CD4-positive, alpha-beta T cell (primary cell): Measurements from ENCODE around the gene PRICKLE2. TPM values are rescaled to one million over a fixed set of nuclear protein-coding genes. Genes with fewer than 3 reads are reported as not detected.

ENCODE experiments used
- ATAC-seq: fragments of 200-7000 bp; cut with Tn5 transposase; one replicate; pipeline ENCODE4 v1.10.0; 2022; ENCODE audit warnings: mild to moderate bottlenecking; ENCODE audit not compliant: poor library complexity
- CTCF ChIA-PET: fragments of 350-600 bp; sonication (Branson Sonifier 250); formaldehyde crosslinking; loops from one replicate; lab custom pipeline; 2021; ENCODE audit warnings: antibody characterized with exemption, inconsistent platforms; lab: Charles Lee
- POLR2A ChIA-PET: fragments of 350-600 bp; sonication (Branson Sonifier 250); formaldehyde crosslinking; loops from one replicate; lab custom pipeline; 2021; ENCODE audit warnings: antibody characterized with exemption, inconsistent platforms; lab: Charles Lee
- DNase-seq, 14 experiments: peaks; one replicate each; pipeline ENCODE4 v3.0.0-alpha.2; 2013 to 2020; ENCODE audit warnings: mixed read lengths in 2 of 14
- H3K27ac ChIP-seq, 2 donors: one replicate each; pipeline versions ENCODE4 v1.5.1 to v1.7.0; 2013; ENCODE audit warnings: low read length in 2 of 2, low read depth in 1 of 2, mild to moderate bottlenecking in 1 of 2
- H3K27me3 ChIP-seq, 2 experiments: 1 replicate in 1 of 2; 2 replicates in 1 of 2; pipeline versions ENCODE4 v1.6.1 to v1.7.0; 2013; ENCODE audit warnings: low read length in 2 of 2, control low read depth in 1 of 2, mild to moderate bottlenecking in 1 of 2, moderate library complexity in 1 of 2; ENCODE audit not compliant: insufficient read depth in 2 of 2, control insufficient read depth in 1 of 2
- H3K36me3 ChIP-seq: one replicate; pipeline ENCODE4 v1.6.1; 2013; ENCODE audit warnings: low read length, control low read depth; ENCODE audit not compliant: insufficient read depth
- H3K4me1 ChIP-seq: one replicate; pipeline ENCODE4 v1.6.1; 2013; ENCODE audit warnings: low read length, control low read depth; ENCODE audit not compliant: insufficient read depth
- H3K4me3 ChIP-seq: one replicate; pipeline ENCODE4 v1.5.1; 2013; ENCODE audit warnings: mild to moderate bottlenecking, low read length, moderate library complexity
- H3K9me3 ChIP-seq, 2 experiments: 1 replicate in 1 of 2; 2 replicates in 1 of 2; pipeline versions ENCODE4 v1.6.1 to v1.7.0; 2013; ENCODE audit warnings: low read length in 2 of 2, mild to moderate bottlenecking in 2 of 2, control low read depth in 1 of 2, moderate library complexity in 1 of 2; ENCODE audit not compliant: control insufficient read depth in 1 of 2, insufficient read depth in 1 of 2
- H3K27ac Mint-ChIP-seq: one replicate; pipeline ENCODE4 v1.8.0; 2020; ENCODE audit warnings: mixed read lengths
- H3K27me3 Mint-ChIP-seq: one replicate; pipeline ENCODE4 v1.8.0; 2021; ENCODE audit warnings: mixed read lengths
- H3K36me3 Mint-ChIP-seq: one replicate; pipeline ENCODE4 v1.8.0; 2021; ENCODE audit warnings: low read depth, mixed read lengths
- H3K4me1 Mint-ChIP-seq: one replicate; pipeline ENCODE4 v1.8.0; 2021; ENCODE audit warnings: low read depth, mixed read lengths
- H3K4me3 Mint-ChIP-seq: one replicate; pipeline ENCODE4 v1.8.0; 2020; ENCODE audit warnings: mild to moderate bottlenecking, mixed read lengths
- H3K9me3 Mint-ChIP-seq: one replicate; pipeline ENCODE4 v1.8.0; 2020; ENCODE audit warnings: mixed read lengths
- CTCF ChIP-seq: fragments of 200-600 bp; IDR thresholded peaks from one replicate; pipeline ENCODE4 v1.8.0; 2022; ENCODE audit warnings: antibody characterized with exemption, mild to moderate bottlenecking
- intact Hi-C, 2 experiments: fragments of 100-400 bp; cut with DNase I in 1 of 2; cut with micrococcal nuclease in 1 of 2; formaldehyde crosslinking; loops; one replicate each; pipeline versions ENCODE4 v1.15.1 to v1.9.0; 2023 to 2025; cut with DNase I, micrococcal nuclease
- total RNA-seq, 174 experiments: library from RNA in 2 of 174; stranded (reverse) in 2 of 174; gene quantifications; one replicate each; pipeline ENCODE4 v1.2.3 and lab custom pipeline; 2021 to 2026

PRICKLE2 gene
- total RNA-seq, 2 experiments from 2014 or later, result not detected

- Mint-ChIP-seq H3K4me1 (no peaks in the 10 kb centered on the region), H3K36me3 (no peaks in the 10 kb centered on the region), H3K4me3 (no peak overlapping the region), H3K27me3 (peaks cover 19% of the 10 kb centered on the region), H3K27ac (no peak overlapping the region), H3K9me3 (no peaks in the 10 kb centered on the region)
- Histone ChIP-seq H3K27me3 (no peaks in the 10 kb centered on the region), H3K36me3 (no peaks in the 10 kb centered on the region), H3K27ac (no peak overlapping the region), H3K4me3 (no peak overlapping the region), H3K9me3 (peaks cover 0 to 4% of the 10 kb centered on the region in 2 experiments), H3K4me1 (no peaks in the 10 kb centered on the region)
- ChIA-PET POLR2A (no interaction called here), CTCF (no interaction called here)
- intact Hi-C loops, result no loop called here
- ATAC-seq (no peak), DNase-seq (no peak)
- no peak for TF ChIP-seq CTCF
Measured at GRCh38 chr3:64257100-64257755, 32.0 kb upstream of the PRICKLE2 start.

GRCh38 chr3:64255741-64256340, 30.6 kb upstream of the PRICKLE2 start:
- no peaks in the 10 kb centered on the region for H3K4me1 ChIP-seq
- H3K9me3 ChIP-seq, result peaks cover 0 to 4% of the 10 kb centered on the region in 2 experiments
- no peaks in the 10 kb centered on the region for H3K27me3 ChIP-seq
- TF ChIP-seq CTCF, result no peak
- ChIA-PET POLR2A (no interaction called here), CTCF (no interaction called here)
- Mint-ChIP-seq H3K27me3 (peaks cover 7% of the 10 kb centered on the region), H3K4me3 (no peak overlapping the region), H3K4me1 (no peaks in the 10 kb centered on the region), H3K27ac (no peak overlapping the region), H3K9me3 (no peaks in the 10 kb centered on the region), H3K36me3 (no peaks in the 10 kb centered on the region)
- H3K4me3 ChIP-seq, result no peak overlapping the region
- DNase-seq (no peak), ATAC-seq (no peak)
- intact Hi-C loops, result no loop called here
- no peaks in the 10 kb centered on the region for H3K36me3 ChIP-seq
- H3K27ac ChIP-seq, result no peak overlapping the region

- no peak overlapping the region for H3K27ac Mint-ChIP-seq
- Histone ChIP-seq H3K4me3 (no peak overlapping the region), H3K36me3 (no peaks in the 10 kb centered on the region), H3K27me3 (no peaks in the 10 kb centered on the region), H3K27ac (no peak overlapping the region), H3K9me3 (peaks cover 0 to 4% of the 10 kb centered on the region in 2 experiments), H3K4me1 (no peaks in the 10 kb centered on the region)
- H3K4me1 Mint-ChIP-seq, result no peaks in the 10 kb centered on the region
- no peak for ATAC-seq
- DNase-seq, result no peak
- peaks cover 10% of the 10 kb centered on the region for H3K27me3 Mint-ChIP-seq
- no peaks in the 10 kb centered on the region for H3K36me3 Mint-ChIP-seq
- H3K4me3 Mint-ChIP-seq, result no peak overlapping the region
- CTCF ChIA-PET, result no interaction called here
- intact Hi-C loops, result no loop called here
- POLR2A ChIA-PET, result no interaction called here
- no peak for TF ChIP-seq CTCF
- H3K9me3 Mint-ChIP-seq, result no peaks in the 10 kb centered on the region
Measured at GRCh38 chr3:64254443-64254842, 29.2 kb upstream of the PRICKLE2 start.
